Brain microvascular endothelial cell (primary cell): ENCODE data around the gene FTL.

Experiments used
- DNase-seq: peaks from one replicate; pipeline ENCODE4 v3.0.0-alpha.2; 2020
- H3K27ac ChIP-seq: fragments of 250-450 bp; sonication (Bioruptor Pico); 2 replicates; pipeline ENCODE4 v1.5.1; 2020; ENCODE audit warnings: mild to moderate bottlenecking, moderate library complexity
- H3K27me3 ChIP-seq: fragments of 250-450 bp; sonication (Bioruptor Pico); replicated peaks from 2 replicates; pipeline ENCODE4 v1.5.1; 2020; ENCODE audit warnings: mild to moderate bottlenecking
- H3K36me3 ChIP-seq: fragments of 250-450 bp; sonication (Bioruptor Pico); replicated peaks from 2 replicates; pipeline ENCODE4 v1.5.1; 2020; ENCODE audit warnings: mild to moderate bottlenecking
- H3K4me3 ChIP-seq: 2 replicates; pipeline ENCODE4 v1.5.1; 2011; ENCODE audit warnings: low read depth, mild to moderate bottlenecking, control low read depth, low read length, moderate library complexity
- in situ Hi-C: cut with HindIII; loops from 2 replicates; pipeline ENCODE4 v1.10.0; 2017; ENCODE audit warnings: low sequenced_read_pairs, low pct_ligation_motif_present
- TF ChIP-seq, protein P1 (sequence below): IDR thresholded peaks from 2 replicates; pipeline ENCODE4 v1.5.1; 2011; ENCODE audit warnings: low read depth, mild to moderate bottlenecking, moderate library complexity, low read length, control low read depth, inconsistent platforms; ENCODE audit errors: missing control alignments

FTL gene

GRCh38 chr19:49006905-49007304 is 41.8 kb downstream of the FTL start:
- Histone ChIP-seq H3K27me3 (no peaks in the 10 kb centered on the region), H3K4me3 (no peak overlapping the region), H3K27ac (no peak overlapping the region), H3K36me3 (peaks cover 76% of the 10 kb centered on the region)
- in situ Hi-C loops: no loop called here
- TF ChIP-seq, protein P1, sequence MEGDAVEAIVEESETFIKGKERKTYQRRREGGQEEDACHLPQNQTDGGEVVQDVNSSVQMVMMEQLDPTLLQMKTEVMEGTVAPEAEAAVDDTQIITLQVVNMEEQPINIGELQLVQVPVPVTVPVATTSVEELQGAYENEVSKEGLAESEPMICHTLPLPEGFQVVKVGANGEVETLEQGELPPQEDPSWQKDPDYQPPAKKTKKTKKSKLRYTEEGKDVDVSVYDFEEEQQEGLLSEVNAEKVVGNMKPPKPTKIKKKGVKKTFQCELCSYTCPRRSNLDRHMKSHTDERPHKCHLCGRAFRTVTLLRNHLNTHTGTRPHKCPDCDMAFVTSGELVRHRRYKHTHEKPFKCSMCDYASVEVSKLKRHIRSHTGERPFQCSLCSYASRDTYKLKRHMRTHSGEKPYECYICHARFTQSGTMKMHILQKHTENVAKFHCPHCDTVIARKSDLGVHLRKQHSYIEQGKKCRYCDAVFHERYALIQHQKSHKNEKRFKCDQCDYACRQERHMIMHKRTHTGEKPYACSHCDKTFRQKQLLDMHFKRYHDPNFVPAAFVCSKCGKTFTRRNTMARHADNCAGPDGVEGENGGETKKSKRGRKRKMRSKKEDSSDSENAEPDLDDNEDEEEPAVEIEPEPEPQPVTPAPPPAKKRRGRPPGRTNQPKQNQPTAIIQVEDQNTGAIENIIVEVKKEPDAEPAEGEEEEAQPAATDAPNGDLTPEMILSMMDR: no peak
- no peak for DNase-seq

DNA sequence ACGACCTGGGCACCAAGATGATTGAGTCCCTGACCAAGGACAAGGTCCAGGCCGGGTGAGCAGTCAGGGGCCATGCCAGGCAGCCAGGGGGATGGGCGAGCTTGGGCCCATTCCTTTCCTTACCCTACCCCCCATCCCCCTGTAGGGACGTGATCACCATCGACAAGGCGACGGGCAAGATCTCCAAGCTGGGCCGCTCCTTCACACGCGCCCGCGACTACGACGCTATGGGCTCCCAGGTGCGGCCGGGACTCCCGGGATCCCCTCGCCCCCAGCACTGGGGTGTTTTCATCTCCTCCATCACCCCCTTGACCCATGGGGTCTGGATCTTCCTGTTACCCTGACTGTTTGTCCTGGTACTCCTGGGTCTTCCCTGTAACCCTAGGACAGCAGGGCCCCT is 44.7 kb downstream of the FTL start:
- no peak for DNase-seq
- peaks cover 65% of the 10 kb centered on the region for H3K36me3 ChIP-seq
- no peaks in the 10 kb centered on the region for H3K27me3 ChIP-seq
- no peak overlapping the region for H3K27ac ChIP-seq
- in situ Hi-C loops: no loop called here
- TF ChIP-seq, protein P1: no peak
- no peak overlapping the region for H3K4me3 ChIP-seq

- Histone ChIP-seq H3K27ac (no peak overlapping the region), H3K4me3 (no peak overlapping the region), H3K27me3 (no peaks in the 10 kb centered on the region), H3K36me3 (peaks cover 64% of the 10 kb centered on the region)
- DNase-seq: no peak
- TF ChIP-seq, protein P1: no peak
- in situ Hi-C loops: no loop called here
Observed at GRCh38 chr19:49010453-49010852, 45.3 kb downstream of the FTL start.

GRCh38 chr19:49011194-49011593 is 46.1 kb downstream of the FTL start:
- no peak overlapping the region for H3K4me3 ChIP-seq
- no peaks in the 10 kb centered on the region for H3K27me3 ChIP-seq
- no peak for DNase-seq
- H3K36me3 ChIP-seq: peaks cover 58% of the 10 kb centered on the region
- no peak overlapping the region for H3K27ac ChIP-seq
- in situ Hi-C loops: no loop called here
- TF ChIP-seq, protein P1: no peak

DNA sequence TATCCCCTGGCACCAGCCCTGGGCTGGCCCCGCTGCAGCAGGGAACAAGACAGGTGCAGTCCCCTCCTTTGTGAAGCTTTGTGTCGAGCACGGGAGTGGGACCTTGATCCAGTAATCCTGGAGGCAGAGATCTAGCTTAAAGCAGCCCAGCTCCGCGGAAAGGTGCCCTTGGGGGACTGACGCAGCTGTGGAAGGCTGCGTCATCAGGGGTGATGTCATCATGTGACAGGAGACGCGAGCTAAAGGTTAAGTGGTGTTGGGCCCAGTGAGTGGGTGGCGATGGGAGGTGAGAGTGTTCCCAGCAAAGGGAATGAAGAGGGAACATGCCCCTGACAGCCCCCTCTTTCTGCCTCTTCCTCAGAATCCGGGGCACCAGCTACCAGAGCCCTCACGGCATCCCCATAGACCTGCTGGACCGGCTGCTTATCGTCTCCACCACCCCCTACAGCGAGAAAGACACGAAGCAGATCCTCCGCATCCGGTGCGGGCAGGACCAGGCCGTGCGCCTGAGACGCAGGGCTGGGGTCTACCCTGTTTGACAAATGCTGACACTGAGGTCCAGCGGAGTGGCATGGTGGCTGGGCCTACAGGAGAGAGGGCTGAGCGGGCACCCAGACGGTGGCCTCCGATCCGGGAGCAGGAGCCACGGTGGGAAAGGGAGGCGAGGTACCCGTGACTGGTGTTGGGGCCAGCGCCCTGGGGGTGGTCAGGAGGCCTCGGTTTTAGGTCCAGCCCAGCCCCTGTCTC is 49.2 kb downstream of the FTL start:
- in situ Hi-C loops: no loop called here
- H3K27me3 ChIP-seq: no peaks in the 10 kb centered on the region
- TF ChIP-seq, protein P1: no peak
- peaks cover 40% of the 10 kb centered on the region for H3K36me3 ChIP-seq
- H3K4me3 ChIP-seq: no peak overlapping the region
- no peak for DNase-seq
- H3K27ac ChIP-seq: no peak overlapping the region

- no peak for DNase-seq
- H3K4me3 ChIP-seq: no peak overlapping the region
- TF ChIP-seq, protein P1: no peak
- H3K27ac ChIP-seq: no peak overlapping the region
- in situ Hi-C loops: no loop called here
- H3K36me3 ChIP-seq: peaks cover 34% of the 10 kb centered on the region
- no peaks in the 10 kb centered on the region for H3K27me3 ChIP-seq
Observed at GRCh38 chr19:49014870-49015255, 49.8 kb downstream of the FTL start.
